SK-N-MC (cell line): ENCODE measurements around the gene MVK.

Experiments used
- EZH2 ChIP-seq: fragments of 200-600 bp; sonication (generic); IDR thresholded peaks from one replicate; pipeline ENCODE4 v1.6.1; 2017; ENCODE audit warnings: antibody characterized with exemption
- POLR2AphosphoS5 ChIP-seq: IDR thresholded peaks from 2 replicates; pipeline ENCODE4 v1.6.1; 2012; ENCODE audit warnings: mild to moderate bottlenecking, low read depth, low read length, borderline replicate concordance

DNA sequence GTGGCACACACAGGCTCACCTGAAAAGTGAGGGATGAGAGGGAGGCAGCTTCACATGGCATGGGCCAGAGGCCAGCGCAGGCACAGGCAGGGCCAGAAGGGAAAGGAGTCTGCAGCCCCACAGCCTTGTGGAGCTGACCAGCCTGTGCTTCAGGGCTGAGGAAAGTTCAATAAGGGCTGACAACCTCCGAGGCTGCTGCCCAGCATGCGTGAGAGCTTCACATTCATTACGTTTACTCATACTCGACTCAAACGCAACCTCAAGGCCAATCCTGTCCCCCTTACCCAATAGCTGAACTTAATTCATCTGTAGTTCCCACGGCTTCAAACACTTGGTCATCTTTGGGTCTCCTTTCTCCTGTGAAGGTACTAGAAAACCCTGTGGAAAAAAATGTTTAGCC is 5.1 kb upstream of the MVK start:
- TF ChIP-seq POLR2AphosphoS5 (no peak), EZH2 (no peak)
